Smooth muscle cell (in vitro differentiated cells): ENCODE data around the gene FAXDC2. TPM values are rescaled to one million over a fixed set of nuclear protein-coding genes. Genes with fewer than 3 reads are reported as not detected.

ENCODE experiments used
- DNase-seq: peaks from one replicate; lab custom pipeline; 2025; ENCODE audit not compliant: unreplicated experiment; lab: John Stamatoyannopoulos, UW
- H2AFZ ChIP-seq: fragments of 200-600 bp; sonication (generic); 2 replicates; pipeline ENCODE4 v1.6.0; 2016; ENCODE audit warnings: antibody characterized with exemption, low read depth, mild to moderate bottlenecking
- H3F3A ChIP-seq: fragments of 200-600 bp; sonication (generic); 2 replicates; pipeline ENCODE4 v1.6.0; 2017; ENCODE audit warnings: antibody characterized with exemption, low read depth
- H3K27ac ChIP-seq: fragments of 200-600 bp; sonication (generic); 2 replicates; pipeline ENCODE4 v1.5.1; 2016; ENCODE audit warnings: low read depth, mild to moderate bottlenecking
- H3K27me3 ChIP-seq: fragments of 200-600 bp; sonication (generic); 2 replicates; pipeline ENCODE4 v1.6.1; 2016; ENCODE audit warnings: low read depth, mild to moderate bottlenecking
- H3K36me3 ChIP-seq: fragments of 200-600 bp; sonication (generic); 2 replicates; pipeline ENCODE4 v1.5.1; 2016; ENCODE audit warnings: low read depth
- H3K4me1 ChIP-seq: fragments of 200-600 bp; sonication (generic); 2 replicates; pipeline ENCODE4 v1.5.1; 2016; ENCODE audit warnings: low read depth
- H3K4me2 ChIP-seq: fragments of 200-600 bp; sonication (generic); 2 replicates; pipeline ENCODE4 v1.6.0; 2016; ENCODE audit warnings: mild to moderate bottlenecking
- H3K4me3 ChIP-seq: fragments of 200-600 bp; sonication (generic); 2 replicates; pipeline ENCODE4 v1.5.1; 2016; ENCODE audit warnings: mild to moderate bottlenecking
- H3K79me2 ChIP-seq: fragments of 200-600 bp; sonication (generic); 2 replicates; pipeline ENCODE4 v1.6.0; 2016; ENCODE audit warnings: low read depth, mild to moderate bottlenecking
- H3K9ac ChIP-seq: fragments of 200-600 bp; sonication (generic); 2 replicates; pipeline ENCODE4 v1.6.0; 2016; ENCODE audit warnings: low read depth
- H3K9me3 ChIP-seq: fragments of 200-600 bp; sonication (generic); replicated peaks from 2 replicates; pipeline ENCODE4 v1.5.1; 2016; ENCODE audit warnings: low read depth
- H4K20me1 ChIP-seq: fragments of 200-600 bp; sonication (generic); 2 replicates; pipeline ENCODE4 v1.6.0; 2016; ENCODE audit warnings: low read depth
- CTCF ChIP-seq: fragments of 200-600 bp; sonication (generic); IDR thresholded peaks from 2 replicates; pipeline ENCODE4 v1.5.1; 2017; ENCODE audit warnings: borderline replicate concordance, mild to moderate bottlenecking, antibody characterized with exemption; ENCODE audit not compliant: insufficient read depth, poor library complexity, severe bottlenecking
- WGBS: methylation state at CpG from one replicate; pipeline ENCODE4 v1.1.7; 2016; ENCODE audit warnings: low lambda C conversion rate; 5-methylcytosine and 5-hydroxymethylcytosine counted together
- polyA plus RNA-seq: library from polyadenylated mRNA; unstranded; fragments of >200 nt; fragmentation: Nextera tagmentation; extraction: Ambion mirVana; gene quantifications from 2 replicates; pipeline ENCODE4 v1.2.1, GENCODE V29; 2016
- total RNA-seq: library from RNA; depleted of rRNA; stranded (reverse); fragments of >200 nt; gene quantifications from 2 replicates; pipeline ENCODE4 v1.2.3, GENCODE V29; 2014

Gene FAXDC2
- total and polyA plus RNA-seq, 2 experiments from 2014 or later, result 2.0 to 2.5 TPM

GRCh38 chr5:154819546-154819945, 30.9 kb downstream of the FAXDC2 start:
- 94% methylated on average over 7 of the region's 7 CpGs for WGBS

GRCh38 chr5:154818471-154819116, 31.8 kb downstream of the FAXDC2 start:
- Histone ChIP-seq H3K4me1 (peaks cover 9% of the 10 kb centered on the region), H3K4me3 (no peak overlapping the region), H3K27ac (no peak overlapping the region), H3K79me2 (no peaks in the 10 kb centered on the region), H3F3A (no peaks in the 10 kb centered on the region), H2AFZ (no peak overlapping the region), H3K9me3 (no peaks in the 10 kb centered on the region), H3K9ac (no peak overlapping the region), H3K36me3 (no peaks in the 10 kb centered on the region), H3K27me3 (no peaks in the 10 kb centered on the region), H3K4me2 (no peak overlapping the region), H4K20me1 (no peaks in the 10 kb centered on the region)
- no peak for TF ChIP-seq CTCF
- DNase-seq, result no peak
- WGBS, result 69% methylated on average over 2 of the region's 2 CpGs

More at GRCh38 chr5:154819546-154819945, 30.9 kb downstream of the FAXDC2 start:
- Histone ChIP-seq H3K79me2 (no peaks in the 10 kb centered on the region), H3K9ac (no peak overlapping the region), H4K20me1 (no peaks in the 10 kb centered on the region), H3F3A (no peaks in the 10 kb centered on the region), H3K4me3 (no peak overlapping the region), H3K9me3 (no peaks in the 10 kb centered on the region), H2AFZ (no peak overlapping the region), H3K36me3 (no peaks in the 10 kb centered on the region), H3K4me1 (peaks cover 9% of the 10 kb centered on the region), H3K27ac (no peak overlapping the region), H3K4me2 (no peak overlapping the region), H3K27me3 (no peaks in the 10 kb centered on the region)
- TF ChIP-seq CTCF, result no peak
- DNase-seq, result no peak

- peaks cover 9% of the 10 kb centered on the region for H3K4me1 ChIP-seq
- no peaks in the 10 kb centered on the region for H3K79me2 ChIP-seq
- no peak for DNase-seq
- no peak overlapping the region for H3K27ac ChIP-seq
- H3K9me3 ChIP-seq, result no peaks in the 10 kb centered on the region
- no peaks in the 10 kb centered on the region for H3F3A ChIP-seq
- H2AFZ ChIP-seq, result no peak overlapping the region
- no peak overlapping the region for H3K9ac ChIP-seq
- no peaks in the 10 kb centered on the region for H4K20me1 ChIP-seq
- TF ChIP-seq CTCF, result no peak
- no peak overlapping the region for H3K4me2 ChIP-seq
- H3K4me3 ChIP-seq, result no peak overlapping the region
- 98% methylated on average over 6 of the region's 6 CpGs for WGBS
- H3K27me3 ChIP-seq, result no peaks in the 10 kb centered on the region
- H3K36me3 ChIP-seq, result no peaks in the 10 kb centered on the region
Observed at GRCh38 chr5:154817815-154818214, 32.6 kb downstream of the FAXDC2 start.
